OCI-LY7 (cell line): ENCODE results near the gene AOX1. TPM values are rescaled to one million over a fixed set of nuclear protein-coding genes. Genes with fewer than 3 reads are reported as not detected.

Experiments
- BruUV-seq: library from RNA; stranded (reverse); fragments of 400-500 nt; replicated peaks from 2 replicates; lab custom pipeline; 2021; lab: Mats Ljungman, UMichigan
- CTCF ChIA-PET: fragments of 300-600 bp; sonication (Branson Sonifier 250); formaldehyde crosslinking; loops from one replicate; lab custom pipeline; 2022; ENCODE audit warnings: antibody characterized with exemption; ENCODE audit not compliant: unreplicated experiment; lab: Charles Lee
- POLR2A ChIA-PET: fragments of 300-600 bp; sonication (Branson Sonifier 250); formaldehyde crosslinking; loops from one replicate; lab custom pipeline; 2022; ENCODE audit warnings: antibody characterized with exemption; lab: Charles Lee
- DNase-seq: peaks from one replicate; pipeline ENCODE4 v3.0.0-alpha.2; 2015; ENCODE audit warnings: low spot score
- H2AFZ ChIP-seq: fragments of 200-600 bp; sonication (generic), shearing (Covaris generic); 2 replicates; pipeline ENCODE4 v1.6.1; 2014; ENCODE audit warnings: mild to moderate bottlenecking, antibody characterized with exemption, low read length, moderate library complexity
- H3K27ac ChIP-seq: fragments of 200-600 bp; sonication (generic); 2 replicates; pipeline ENCODE4 v1.5.1; 2014; ENCODE audit warnings: mixed run types, low read depth, mild to moderate bottlenecking, moderate library complexity, low read length, inconsistent platforms; ENCODE audit not compliant: poor library complexity, severe bottlenecking
- H3K36me3 ChIP-seq: fragments of 200-600 bp; sonication (generic); 2 replicates; pipeline ENCODE4 v1.6.1; 2014; ENCODE audit warnings: mild to moderate bottlenecking, antibody characterized with exemption, low read length, moderate library complexity, mixed read lengths; ENCODE audit not compliant: insufficient read depth
- H3K4me1 ChIP-seq: fragments of 200-600 bp; sonication (generic); 2 replicates; pipeline ENCODE4 v1.5.1; 2014; ENCODE audit warnings: mild to moderate bottlenecking, low read length; ENCODE audit not compliant: insufficient read depth, poor library complexity, severe bottlenecking
- H3K4me2 ChIP-seq: fragments of 200-600 bp; sonication (generic); 2 replicates; pipeline ENCODE4 v1.6.1; 2014; ENCODE audit warnings: mild to moderate bottlenecking, low read length
- H3K4me3 ChIP-seq: fragments of 200-600 bp; sonication (generic); 2 replicates; pipeline ENCODE4 v1.5.1; 2014; ENCODE audit warnings: mild to moderate bottlenecking, low read depth, low read length; ENCODE audit not compliant: poor library complexity, severe bottlenecking
- H3K79me2 ChIP-seq: fragments of 200-600 bp; sonication (generic); 2 replicates; pipeline ENCODE4 v1.6.1; 2016; ENCODE audit warnings: low read depth, mild to moderate bottlenecking, low read length, moderate library complexity, mixed read lengths; ENCODE audit not compliant: insufficient read depth
- H3K9me2 ChIP-seq: fragments of 200-600 bp; sonication (generic); 2 replicates; pipeline ENCODE4 v1.6.1; 2016; ENCODE audit warnings: mild to moderate bottlenecking, low read length, mixed read lengths; ENCODE audit not compliant: insufficient read depth
- H3K9me3 ChIP-seq: fragments of 200-600 bp; sonication (generic); 2 replicates; pipeline ENCODE4 v1.6.1; 2014; ENCODE audit warnings: mild to moderate bottlenecking, mixed run types, low read length, mixed read lengths
- H4K20me1 ChIP-seq: fragments of 200-600 bp; sonication (generic); 2 replicates; pipeline ENCODE4 v1.6.1; 2014; ENCODE audit warnings: mild to moderate bottlenecking, antibody characterized with exemption, low read length, moderate library complexity, mixed read lengths; ENCODE audit not compliant: insufficient read depth
- CTCF ChIP-seq: fragments of 200-600 bp; sonication (generic); conservative IDR thresholded peaks from 2 replicates; pipeline ENCODE4 v1.5.1; 2014; ENCODE audit warnings: mild to moderate bottlenecking, antibody characterized with exemption, low read length, moderate library complexity, mixed read lengths
- EZH2phosphoT487 ChIP-seq: fragments of 200-600 bp; sonication (generic); IDR thresholded peaks from 2 replicates; pipeline ENCODE4 v1.6.1; 2018; ENCODE audit warnings: low read depth, borderline replicate concordance, mild to moderate bottlenecking, mixed run types, antibody characterized with exemption, low read length, moderate library complexity, mixed read lengths
- intact Hi-C: fragments of 100-400 bp; cut with micrococcal nuclease; formaldehyde crosslinking; loops from one replicate; pipeline ENCODE4 v1.10.0; 2022; ENCODE audit not compliant: unreplicated experiment
- total RNA-seq, 2 experiments: library from RNA; depleted of rRNA in 1 of 2; stranded (reverse); fragments of >200 nt in 1 of 2; shearing (Covaris generic) in 1 of 2; gene quantifications; 2 replicates each; pipeline ENCODE4 v1.2.3, GENCODE V29; 2014 to 2022

The AOX1 gene
- total RNA-seq, 2 experiments from 2014 or later, result 0.06 TPM; not detected in 1

GRCh38 chr2:200595913-200596312, 10.1 kb downstream of the AOX1 start:
- no peak for DNase-seq
- Histone ChIP-seq H3K9me3 (no peaks in the 10 kb centered on the region), H3K27ac (no peak overlapping the region), H3K4me3 (no peak overlapping the region), H2AFZ (no peak overlapping the region), H3K79me2 (no peaks in the 10 kb centered on the region), H3K4me1 (no peaks in the 10 kb centered on the region), H3K9me2 (no peaks in the 10 kb centered on the region), H3K36me3 (no peaks in the 10 kb centered on the region), H4K20me1 (no peaks in the 10 kb centered on the region), H3K4me2 (no peak overlapping the region)
- no TSS peak for BruUV-seq
- TF ChIP-seq EZH2phosphoT487 (no peak), CTCF (no peak)
- CTCF ChIA-PET, result no interaction called here
- POLR2A ChIA-PET, result no interaction called here
- intact Hi-C loops, result no loop called here

GRCh38 chr2:200596774-200597570, 11.2 kb downstream of the AOX1 start:
- POLR2A ChIA-PET, result no interaction called here
- Histone ChIP-seq H3K36me3 (no peaks in the 10 kb centered on the region), H3K27ac (no peak overlapping the region), H3K9me2 (no peaks in the 10 kb centered on the region), H3K9me3 (no peaks in the 10 kb centered on the region), H3K4me2 (no peak overlapping the region), H4K20me1 (no peaks in the 10 kb centered on the region), H3K4me1 (no peaks in the 10 kb centered on the region), H3K4me3 (no peak overlapping the region), H3K79me2 (no peaks in the 10 kb centered on the region), H2AFZ (no peak overlapping the region)
- no peak for TF ChIP-seq CTCF
- no peak for DNase-seq
- CTCF ChIA-PET, result no interaction called here
- BruUV-seq, result no TSS peak
- intact Hi-C loops, result no loop called here

GRCh38 chr2:200599206-200599605, 13.4 kb downstream of the AOX1 start:
- ChIA-PET POLR2A (interaction anchor here (0.6 kb wide), 1 partner anchor 9 kb away, joined by 3 read pairs; no protein-coding TSS in a partner anchor), CTCF (no interaction called here)
- intact Hi-C loops, result no loop called here
- Histone ChIP-seq H3K4me3 (no peak overlapping the region), H3K4me1 (no peaks in the 10 kb centered on the region), H3K9me3 (no peaks in the 10 kb centered on the region), H3K9me2 (no peaks in the 10 kb centered on the region), H4K20me1 (no peaks in the 10 kb centered on the region), H3K27ac (no peak overlapping the region), H3K36me3 (no peaks in the 10 kb centered on the region), H3K79me2 (no peaks in the 10 kb centered on the region), H3K4me2 (no peak overlapping the region), H2AFZ (no peak overlapping the region)
- no peak for DNase-seq
- TF ChIP-seq CTCF (no peak), EZH2phosphoT487 (no peak)
- no TSS peak for BruUV-seq
